ENCODE measurements around the gene CENPX.
A peak's percentile ranks its signal among the peaks of the same experiment; 100 is the strongest.

The CENPX gene

DNA sequence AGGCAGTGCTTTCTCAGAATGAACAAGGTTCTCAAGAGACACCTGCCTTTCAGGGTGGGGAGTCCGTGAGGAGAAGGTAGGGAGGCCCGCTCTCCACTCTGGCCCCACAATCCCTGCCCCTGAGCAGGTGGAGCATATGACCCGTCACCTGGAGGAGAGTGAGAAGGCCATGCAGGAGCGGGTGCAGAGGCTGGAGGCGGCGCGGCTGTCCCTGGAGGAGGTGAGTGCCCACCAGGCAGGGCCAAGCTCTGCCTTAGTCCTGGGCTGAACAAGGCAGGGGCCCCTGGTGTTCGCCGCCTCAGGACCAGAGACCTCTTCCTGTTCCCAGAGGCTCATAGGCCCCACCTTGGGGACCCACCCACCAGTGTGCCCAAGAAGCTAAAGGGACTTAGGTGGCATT is 6.3 kb upstream of the CENPX start:
- H3K4me3 ChIP-seq (ENCODE audit: low read depth, low read length), result no peak overlapping the region
- TF ChIP-seq, protein P1, sequence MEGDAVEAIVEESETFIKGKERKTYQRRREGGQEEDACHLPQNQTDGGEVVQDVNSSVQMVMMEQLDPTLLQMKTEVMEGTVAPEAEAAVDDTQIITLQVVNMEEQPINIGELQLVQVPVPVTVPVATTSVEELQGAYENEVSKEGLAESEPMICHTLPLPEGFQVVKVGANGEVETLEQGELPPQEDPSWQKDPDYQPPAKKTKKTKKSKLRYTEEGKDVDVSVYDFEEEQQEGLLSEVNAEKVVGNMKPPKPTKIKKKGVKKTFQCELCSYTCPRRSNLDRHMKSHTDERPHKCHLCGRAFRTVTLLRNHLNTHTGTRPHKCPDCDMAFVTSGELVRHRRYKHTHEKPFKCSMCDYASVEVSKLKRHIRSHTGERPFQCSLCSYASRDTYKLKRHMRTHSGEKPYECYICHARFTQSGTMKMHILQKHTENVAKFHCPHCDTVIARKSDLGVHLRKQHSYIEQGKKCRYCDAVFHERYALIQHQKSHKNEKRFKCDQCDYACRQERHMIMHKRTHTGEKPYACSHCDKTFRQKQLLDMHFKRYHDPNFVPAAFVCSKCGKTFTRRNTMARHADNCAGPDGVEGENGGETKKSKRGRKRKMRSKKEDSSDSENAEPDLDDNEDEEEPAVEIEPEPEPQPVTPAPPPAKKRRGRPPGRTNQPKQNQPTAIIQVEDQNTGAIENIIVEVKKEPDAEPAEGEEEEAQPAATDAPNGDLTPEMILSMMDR (IDR thresholded peaks at IDR 0.05; ENCODE audit: insufficient read depth, low read depth, low read length, missing control alignments), result no peak
- DNase-seq (ENCODE audit: low read depth), result no peak

DNA sequence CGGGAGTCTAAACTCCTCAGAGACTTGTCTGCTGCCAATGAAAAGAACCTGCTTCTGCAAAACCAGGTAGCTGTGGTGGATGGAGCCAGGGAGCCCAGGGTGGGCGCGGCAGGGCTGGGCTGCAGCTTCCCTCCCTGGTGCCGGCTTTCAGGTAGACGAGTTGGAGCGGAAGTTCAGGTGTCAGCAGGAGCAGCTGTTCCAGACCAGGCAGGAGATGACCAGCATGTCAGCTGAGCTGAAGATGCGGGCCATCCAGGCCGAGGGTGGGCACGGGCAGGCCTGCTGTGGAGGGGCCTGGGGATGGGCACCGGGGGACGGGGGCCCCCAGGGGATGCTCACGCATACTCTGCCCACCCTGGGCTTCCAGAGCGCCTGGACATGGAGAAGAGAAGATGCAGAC is 5.6 kb upstream of the CENPX start:
- no peak for DNase-seq (ENCODE audit: low read depth)
- TF ChIP-seq, protein P1 (IDR thresholded peaks at IDR 0.05; ENCODE audit: insufficient read depth, low read depth, low read length, missing control alignments), result no peak
- no peak overlapping the region for H3K4me3 ChIP-seq (ENCODE audit: low read depth, low read length)

DNA sequence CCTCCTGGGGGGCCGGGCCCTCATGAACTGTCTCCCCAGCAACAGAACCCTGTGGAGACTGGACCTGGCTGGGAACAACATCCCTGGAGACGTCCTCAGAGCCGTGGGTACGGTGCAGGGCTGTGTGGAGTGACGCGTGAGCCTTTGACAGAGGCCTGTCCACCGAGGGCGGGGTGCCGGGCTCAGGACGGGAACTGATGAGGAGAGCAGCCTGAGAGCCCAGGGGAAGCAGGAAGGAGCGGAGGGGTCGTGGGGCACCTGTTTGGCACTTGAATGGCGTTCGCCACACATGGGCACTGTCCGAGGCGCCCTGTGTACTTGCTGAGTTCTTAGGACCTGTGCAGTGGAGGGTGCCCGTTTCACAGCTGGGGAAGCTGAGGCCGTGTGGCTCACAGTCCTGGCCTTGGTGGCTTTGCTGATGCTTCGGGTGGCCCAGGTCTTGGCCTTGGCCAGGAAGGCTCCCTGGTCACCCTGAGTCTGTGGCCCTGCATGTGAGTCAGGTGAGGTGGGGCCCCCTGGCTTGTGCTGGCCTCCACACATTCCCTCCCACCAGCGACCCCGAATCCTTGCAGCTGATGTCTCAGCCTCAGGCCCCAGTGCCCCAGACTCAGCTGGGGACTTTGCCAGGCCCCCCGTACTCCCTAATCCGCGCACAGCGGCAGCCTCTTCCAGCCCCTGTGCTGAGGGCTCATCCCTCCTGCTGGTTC is 2.9 kb upstream of the CENPX start:
- TF ChIP-seq, protein P1 (IDR thresholded peaks at IDR 0.05; ENCODE audit: insufficient read depth, low read depth, low read length, missing control alignments), result no peak
- no peak overlapping the region for H3K4me3 ChIP-seq (ENCODE audit: low read depth, low read length)
- no peak for DNase-seq (ENCODE audit: low read depth)

DNA sequence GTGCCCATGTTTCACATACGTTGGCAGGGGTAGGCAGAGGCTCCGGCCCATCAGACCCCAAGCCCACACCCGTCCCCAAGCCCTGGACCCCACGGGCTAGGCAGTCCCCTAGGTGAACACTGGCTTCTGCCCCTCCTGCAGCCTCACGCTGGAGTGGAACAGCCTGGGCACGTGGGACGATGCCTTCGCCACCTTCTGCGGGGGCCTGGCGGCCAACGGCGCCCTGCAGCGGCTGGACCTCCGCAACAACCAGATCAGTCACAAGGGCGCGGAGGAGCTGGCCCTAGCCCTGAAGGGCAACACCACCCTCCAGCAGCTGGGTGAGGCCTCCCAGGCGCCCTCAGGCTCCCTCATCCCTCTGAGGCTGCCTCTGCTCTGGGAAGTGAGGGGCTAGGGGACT is 2.2 kb upstream of the CENPX start:
- no peak overlapping the region for H3K4me3 ChIP-seq (ENCODE audit: low read depth, low read length)
- TF ChIP-seq, protein P1 (IDR thresholded peaks at IDR 0.05; ENCODE audit: insufficient read depth, low read depth, low read length, missing control alignments), result no peak
- no peak for DNase-seq (ENCODE audit: low read depth)

DNA sequence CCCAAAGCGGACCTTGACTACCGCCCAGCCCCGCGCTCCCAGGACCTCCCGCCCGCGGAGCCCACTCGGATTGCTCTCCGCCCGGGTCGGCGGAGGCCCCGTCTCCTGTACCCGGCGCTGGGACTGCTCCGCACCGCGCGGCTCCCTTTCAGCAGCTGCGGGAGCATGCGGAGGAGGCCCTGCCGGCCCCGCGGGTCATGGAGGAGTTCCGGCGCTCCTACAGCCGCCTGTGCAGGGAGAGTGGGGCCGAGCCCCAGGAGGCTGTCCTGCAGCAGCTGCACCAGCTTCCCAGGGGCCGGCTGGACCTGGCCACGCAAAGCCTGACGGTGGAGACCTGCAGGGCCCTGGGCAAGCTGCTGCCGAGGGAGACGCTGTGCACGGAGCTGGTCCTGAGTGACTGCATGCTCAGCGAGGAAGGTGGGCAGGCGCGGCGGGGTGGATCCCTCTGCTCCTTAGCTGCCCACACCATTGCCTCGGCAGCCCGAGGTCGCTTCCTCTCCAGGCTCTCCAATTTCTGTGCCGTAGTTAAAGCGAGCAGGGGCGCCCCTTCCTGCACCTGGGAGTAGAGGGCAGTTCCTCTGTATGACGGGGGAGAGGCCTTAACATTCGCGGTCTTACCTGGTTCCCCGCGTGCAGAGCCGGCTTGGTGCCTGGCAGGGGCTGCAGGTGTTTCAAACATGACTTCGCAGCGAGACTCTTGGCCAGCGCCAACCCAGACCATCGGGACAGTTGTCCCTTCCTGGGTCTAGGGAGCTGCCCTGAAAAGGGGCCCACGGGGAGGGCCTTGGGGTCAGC is 966 bp upstream of the CENPX start:
- peak; percentile 41 for DNase-seq (ENCODE audit: low read depth)
- H3K4me3 ChIP-seq (ENCODE audit: low read depth, low read length), result peak overlapping the region; percentile 59
- TF ChIP-seq, protein P1 (IDR thresholded peaks at IDR 0.05; ENCODE audit: insufficient read depth, low read depth, low read length, missing control alignments), result no peak

DNA sequence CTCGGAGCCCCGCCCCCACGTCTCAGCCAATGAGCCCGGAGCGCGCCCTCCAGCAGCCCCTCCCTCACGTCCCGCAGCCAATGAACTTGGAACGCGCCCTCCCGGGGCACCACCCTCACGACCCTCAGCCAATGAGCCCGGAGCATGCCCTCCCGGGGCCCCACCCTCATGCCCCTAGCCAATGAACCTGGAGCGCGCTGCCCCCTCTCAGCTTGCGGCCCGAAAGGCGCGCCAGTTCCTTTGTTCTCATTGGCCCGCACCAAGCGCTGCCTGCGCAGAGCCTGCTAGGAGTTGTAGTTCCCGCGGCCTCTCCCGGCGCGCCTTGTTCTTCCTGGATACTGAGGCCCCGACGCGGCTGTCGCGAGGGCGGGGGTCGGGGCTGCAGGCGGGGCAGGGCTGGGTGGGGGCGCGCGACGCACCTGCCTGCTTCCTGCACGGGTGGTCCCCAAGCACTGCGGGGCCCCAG is 336 bp upstream of the CENPX start, which contains the start of gene LRRC45:
Gene LRRC45 (plus strand): TSS at position 325 of the 466 bp plus-strand sequence. CDS start 339 bp downstream, outside the sequence.
- TF ChIP-seq, protein P1 (IDR thresholded peaks at IDR 0.05; ENCODE audit: insufficient read depth, low read depth, low read length, missing control alignments), result no peak
- DNase-seq (ENCODE audit: low read depth), result peak; percentile 100
- peak within 1 kb of the TSS; percentile 62 for H3K4me3 ChIP-seq (ENCODE audit: low read depth, low read length)
